GM19468 (cell line): ENCODE data around the gene NOS1.
"Not testable (repeated sequence)": the region's sequence is repeated elsewhere in the genome, so short reads cannot be mapped to it uniquely, and the experiment has no call there.

Source experiments
- ATAC-seq: cut with Tn5 transposase; IDR thresholded peaks from one replicate; pipeline ENCODE4 v1.9.1; 2021; ENCODE audit warnings: mild to moderate bottlenecking, moderate library complexity, moderate number of reproducible peaks; ENCODE audit not compliant: unreplicated experiment; ENCODE audit errors: extremely low read depth

The NOS1 gene

DNA sequence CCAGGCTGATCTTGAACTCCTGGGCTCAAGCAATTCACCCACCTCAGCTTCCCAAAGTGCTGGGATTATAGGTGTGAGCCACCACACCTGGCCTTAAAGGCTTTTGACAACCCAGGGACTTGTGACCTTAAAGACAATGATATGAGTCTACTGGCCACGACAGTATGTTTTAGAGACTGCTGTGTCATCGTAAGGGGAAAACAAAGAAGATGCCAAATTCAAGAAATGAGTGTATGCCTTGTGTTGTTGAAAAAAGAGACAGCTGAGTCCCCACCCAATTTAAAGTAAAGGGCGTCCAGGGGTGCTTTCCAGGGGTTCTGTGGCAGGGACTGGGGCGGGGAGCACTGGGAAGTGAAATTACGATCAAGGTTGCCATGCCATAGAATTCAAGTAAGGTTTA lies 144.7 kb downstream of the NOS1 start:
- ATAC-seq, result no peak

- ATAC-seq, result no peak
Measured at GRCh38 chr12:117214797-117215196, 146.6 kb downstream of the NOS1 start.

DNA sequence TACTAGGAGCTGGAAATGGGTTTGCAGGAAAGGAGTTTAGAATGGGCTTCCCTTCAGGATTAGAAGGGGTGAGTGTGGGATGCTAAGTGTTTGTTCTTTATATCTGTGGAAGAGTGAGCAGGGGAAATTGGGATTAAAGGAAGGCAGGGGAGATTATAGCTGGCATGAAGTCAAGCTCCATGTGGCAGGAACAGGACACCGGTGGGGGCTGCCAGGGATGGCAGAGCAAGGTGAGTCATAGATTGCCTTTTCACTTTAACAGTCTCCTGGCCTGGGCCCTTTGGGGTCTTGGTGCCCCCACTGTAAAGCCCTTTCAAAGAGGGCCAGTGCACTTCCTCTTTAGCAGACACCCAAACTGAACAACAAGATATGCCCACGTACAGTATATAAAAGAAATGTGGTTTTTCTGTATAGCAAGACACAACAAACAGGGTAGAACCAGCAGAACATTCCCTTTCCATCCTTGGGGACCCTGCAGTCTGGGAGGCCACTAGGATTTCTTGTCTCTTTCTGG lies 148.1 kb downstream of the NOS1 start:
- no peak for ATAC-seq

- no peak for ATAC-seq
Measured at GRCh38 chr12:117212563-117213190, 148.7 kb downstream of the NOS1 start.

GRCh38 chr12:117210266-117210918 lies 151.0 kb downstream of the NOS1 start:
- no peak for ATAC-seq

DNA sequence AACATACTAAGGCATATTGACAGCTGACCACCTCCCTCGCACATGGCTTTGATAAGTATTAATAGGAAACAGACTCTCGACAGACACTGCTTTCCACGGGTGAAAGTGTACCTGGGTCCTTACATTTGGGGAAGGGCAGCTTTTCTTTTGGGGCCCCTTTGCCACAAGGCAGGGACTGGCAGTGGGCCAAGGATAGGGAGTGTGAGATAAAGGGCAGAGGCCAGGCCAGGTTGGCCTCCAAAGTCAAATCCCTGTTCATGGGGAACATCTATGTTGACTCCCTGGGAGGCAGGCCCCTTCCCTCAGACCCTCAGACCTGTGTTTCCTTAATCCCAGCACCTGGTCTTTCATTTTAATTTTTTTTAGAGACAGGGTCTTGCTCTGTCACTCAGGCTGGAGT lies 151.8 kb downstream of the NOS1 start:
- ATAC-seq, result no peak

GRCh38 chr12:117208811-117209455 lies 152.5 kb downstream of the NOS1 start:
- ATAC-seq, result no peak

DNA sequence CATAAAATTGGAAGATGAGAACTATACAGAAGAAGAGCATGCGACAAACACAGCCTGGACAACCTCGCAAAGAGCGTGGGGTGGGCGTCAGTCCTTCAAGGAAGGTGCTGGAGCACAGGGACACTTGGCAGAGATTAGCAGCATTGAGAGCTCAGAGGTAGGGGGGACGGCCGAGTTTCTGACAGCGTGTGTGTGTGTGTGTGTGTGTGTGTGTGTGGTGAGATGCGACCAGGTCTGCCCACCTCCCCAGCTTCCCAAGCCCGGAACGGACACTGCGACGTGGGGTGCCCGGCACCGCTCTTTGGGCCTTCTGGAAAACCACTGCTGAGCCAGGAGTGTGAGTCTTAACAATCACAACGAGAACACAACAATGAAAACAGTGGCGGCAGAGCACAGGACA lies 153.2 kb downstream of the NOS1 start:
- no peak for ATAC-seq

DNA sequence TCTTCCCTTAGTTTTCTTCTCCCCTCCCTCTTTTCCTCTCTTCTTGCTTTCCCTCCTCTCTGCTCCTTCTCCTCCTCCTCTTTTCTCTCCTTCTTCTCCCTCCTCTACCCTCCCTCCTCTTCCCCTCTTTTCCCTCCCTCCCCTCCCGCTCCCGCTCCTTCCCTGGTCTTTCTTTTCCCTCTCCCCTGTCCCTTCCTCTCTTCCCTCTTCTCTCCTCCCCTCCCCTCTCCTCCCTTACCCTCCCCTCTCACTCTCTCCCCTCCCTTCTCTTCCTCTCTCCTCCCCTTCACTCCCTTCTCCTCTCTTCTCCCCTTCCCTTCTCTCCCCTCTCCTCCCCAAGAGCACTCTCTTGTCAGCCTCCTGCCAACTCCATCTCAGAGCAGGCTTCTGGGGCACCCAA lies 153.8 kb downstream of the NOS1 start:
- no peak for ATAC-seq

DNA sequence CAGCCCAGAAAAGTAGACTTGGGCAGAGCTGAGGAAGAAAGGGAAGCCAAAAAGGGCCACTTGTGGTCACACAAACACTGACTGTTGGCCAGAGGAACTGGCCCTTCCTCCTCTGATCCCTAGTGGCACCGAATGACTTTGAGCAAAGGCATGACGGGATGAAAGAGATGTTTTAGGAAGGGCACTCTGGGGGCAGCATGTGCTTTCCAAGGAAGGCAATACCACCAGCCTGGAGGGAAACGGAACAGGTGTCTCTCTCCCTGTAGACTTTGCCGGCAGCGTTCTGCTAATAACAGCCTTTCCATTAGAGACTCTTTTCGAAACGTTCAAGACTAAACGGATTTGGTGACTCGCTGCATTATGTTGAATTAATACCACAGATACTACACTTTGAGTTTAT lies 158.9 kb downstream of the NOS1 start:
- no peak for ATAC-seq

- no peak for ATAC-seq
Measured at GRCh38 chr12:117202033-117202432, 159.4 kb downstream of the NOS1 start.

DNA sequence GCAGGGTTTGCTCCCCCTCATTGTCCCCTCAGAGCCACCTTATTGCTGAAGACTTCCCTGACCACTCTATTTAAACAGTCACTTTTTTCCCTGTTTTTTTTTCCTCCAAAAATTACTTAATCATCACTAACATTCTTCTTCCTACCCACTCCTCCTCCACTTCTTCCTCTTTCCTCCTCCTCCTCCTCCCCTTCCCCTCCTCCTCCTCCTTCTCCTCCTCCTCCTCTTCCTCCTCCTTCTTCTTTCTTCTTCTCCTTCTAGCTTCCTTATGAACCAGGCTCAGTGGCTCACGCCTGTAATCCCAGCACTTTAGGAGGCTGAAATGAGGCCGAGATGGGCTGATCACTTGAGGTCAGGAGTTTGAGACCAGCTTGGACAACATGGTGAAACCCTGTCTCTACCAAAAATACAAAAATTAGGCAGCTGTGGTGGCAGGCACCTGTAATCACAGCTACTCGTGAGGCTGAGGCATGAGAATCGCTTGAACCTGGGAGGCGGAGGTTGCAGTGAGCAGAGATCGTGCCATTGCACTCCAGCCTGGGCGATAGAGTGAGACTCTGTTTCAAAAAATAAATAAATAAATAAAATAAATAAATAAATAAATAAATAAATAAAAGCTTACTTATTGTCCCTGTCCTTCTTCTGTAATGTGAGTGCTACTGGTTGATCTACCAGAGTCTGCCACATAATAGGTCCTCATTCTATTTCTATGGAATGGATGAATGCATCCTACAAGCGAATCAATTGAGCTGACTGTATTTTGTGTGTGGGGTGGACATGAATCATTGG lies 161.3 kb downstream of the NOS1 start:
- ATAC-seq, result not testable (repeated sequence)

- not testable (repeated sequence) for ATAC-seq
Measured at GRCh38 chr12:117196334-117196733, 165.1 kb downstream of the NOS1 start.

GRCh38 chr12:117195027-117195426 lies 166.4 kb downstream of the NOS1 start:
- ATAC-seq, result not testable (repeated sequence)

DNA sequence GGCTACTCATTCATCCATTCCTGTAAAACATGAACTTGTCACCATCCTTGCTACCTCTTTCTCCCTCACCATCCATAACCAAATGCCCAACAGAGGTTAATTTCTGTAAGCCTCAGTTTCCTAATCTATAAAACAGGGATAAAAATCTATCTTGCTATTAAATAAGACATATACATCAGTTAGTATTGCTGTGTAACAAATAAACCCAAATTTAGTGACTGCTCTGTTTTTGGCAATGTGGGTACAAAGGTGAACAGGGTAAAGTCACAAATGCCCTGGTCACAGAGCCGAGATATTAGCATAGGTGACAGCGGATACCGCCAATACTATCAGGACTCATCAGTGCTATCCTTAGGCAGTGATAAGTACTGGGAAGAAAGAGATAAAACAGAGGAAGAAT lies 167.5 kb downstream of the NOS1 start:
- no peak for ATAC-seq

DNA sequence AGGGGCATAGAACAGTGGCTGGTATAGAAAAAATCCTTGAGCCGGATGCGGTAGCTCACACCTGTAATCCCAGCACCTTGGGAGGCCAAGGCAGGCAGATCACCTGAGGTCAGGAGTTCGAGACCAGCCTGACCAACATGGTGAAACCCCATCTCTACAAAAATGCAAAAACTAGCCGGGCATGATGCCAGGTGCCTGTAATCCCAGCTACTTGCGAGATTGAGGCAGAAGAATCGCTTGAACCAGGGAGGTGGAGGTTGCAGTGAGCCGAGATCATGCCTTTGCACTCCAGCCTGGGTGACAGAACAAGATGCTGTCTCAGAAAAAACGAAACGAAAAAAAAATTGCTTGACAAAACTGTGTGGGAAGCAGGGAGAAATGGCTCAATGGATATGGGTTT lies 168.8 kb downstream of the NOS1 start:
- not testable (repeated sequence) for ATAC-seq

DNA sequence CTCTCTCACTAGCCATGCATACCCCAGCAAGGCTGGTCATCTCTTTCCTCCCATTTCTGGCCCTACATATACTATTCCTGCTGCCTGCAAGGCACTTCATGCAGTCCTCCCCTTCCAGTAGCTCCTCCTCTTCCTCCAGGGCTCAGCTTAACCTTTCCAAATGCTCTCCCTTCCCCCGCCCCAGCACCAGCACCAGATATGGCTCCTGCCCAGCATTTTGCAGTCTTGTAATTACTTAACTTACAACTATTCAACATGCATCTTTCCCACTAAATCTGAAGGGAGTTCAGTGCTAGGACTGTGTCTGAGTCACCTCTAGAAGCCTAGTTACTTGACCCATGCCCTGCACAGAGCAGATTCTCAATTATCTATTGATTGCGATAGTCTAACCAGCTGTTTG lies 169.4 kb downstream of the NOS1 start:
- ATAC-seq, result no peak

DNA sequence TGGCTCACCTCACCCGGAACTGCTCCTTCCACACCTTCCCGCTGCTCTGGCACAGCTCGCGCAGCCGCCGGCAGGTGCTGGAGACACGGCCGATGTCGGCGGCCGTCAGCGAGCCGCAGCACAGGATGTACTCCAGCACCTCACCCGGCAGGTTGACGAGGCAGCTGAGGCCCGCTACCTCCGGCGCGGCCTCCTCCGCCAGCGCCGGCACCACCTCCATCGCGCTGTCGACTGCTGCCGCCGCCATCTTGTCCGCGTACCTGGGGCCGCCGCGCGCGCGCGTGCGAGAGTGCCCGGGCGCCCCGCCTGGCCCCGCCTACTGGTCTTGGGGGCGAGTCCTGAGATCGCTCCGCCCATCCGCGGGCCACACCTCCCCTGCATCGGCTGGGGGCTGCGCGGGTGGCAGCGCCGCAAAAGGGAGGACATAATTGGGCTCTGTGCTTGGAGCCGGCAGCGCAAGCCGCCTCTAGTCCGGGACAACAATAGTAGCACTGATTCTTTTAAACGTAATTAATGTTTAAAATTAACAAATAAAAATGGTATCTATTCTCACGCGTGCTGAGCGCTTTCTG lies 171.1 kb downstream of the NOS1 start, which contains the start of gene FBXO21:
Gene FBXO21, minus strand, starts transcription at position 261 of the 572 bp plus-strand sequence. Its CDS starts 14 bp downstream, at position 247.
- ATAC-seq, result peak; percentile 88

DNA sequence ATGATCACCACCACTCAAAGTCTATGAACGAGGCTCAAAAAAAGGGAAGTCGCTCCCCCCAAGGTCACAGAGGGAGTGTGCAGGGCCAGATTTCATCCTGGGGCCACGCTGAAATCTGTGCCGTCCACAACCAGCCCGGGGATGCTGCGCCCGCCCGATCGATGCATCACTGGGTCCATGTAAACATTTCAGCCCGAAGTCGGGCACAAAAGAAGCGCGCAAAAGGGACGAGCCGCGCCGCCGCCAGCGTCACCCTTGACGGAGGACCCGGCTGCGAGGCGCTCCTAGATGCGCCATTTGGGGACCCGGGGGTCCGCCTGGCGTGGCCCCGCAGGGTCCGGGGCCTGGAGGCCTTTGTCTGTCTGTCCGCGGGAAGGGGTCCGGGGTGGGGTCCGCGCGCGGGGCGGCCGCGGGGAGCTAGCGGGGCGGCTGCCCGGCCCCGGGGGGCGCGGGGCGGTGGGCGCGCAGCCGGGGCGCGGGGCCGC lies 171.7 kb downstream of the NOS1 start:
- ATAC-seq, result peak; percentile 8
